BE2C (cell line): ENCODE results near the gene FHAD1.
"Not testable (repeated sequence)": the region's sequence is repeated elsewhere in the genome, so short reads cannot be mapped to it uniquely, and the experiment has no call there.

Experiments
- DNase-seq: peaks from one replicate; pipeline ENCODE4 v3.0.0-alpha.2; 2020
- H3K27me3 ChIP-seq: fragments of 250-450 bp; sonication (Bioruptor Pico); 2 replicates; pipeline ENCODE4 v1.5.1; 2020; ENCODE audit warnings: mild to moderate bottlenecking
- H3K36me3 ChIP-seq: fragments of 250-450 bp; sonication (Bioruptor Pico); 2 replicates; pipeline ENCODE4 v1.5.1; 2020; ENCODE audit warnings: mild to moderate bottlenecking
- H3K4me1 ChIP-seq: fragments of 250-450 bp; sonication (Bioruptor Pico); 2 replicates; pipeline ENCODE4 v1.5.1; 2020
- H3K4me3 ChIP-seq: 2 replicates; pipeline ENCODE4 v1.5.1; 2011; ENCODE audit warnings: low read depth, low read length
- H3K9me3 ChIP-seq: fragments of 250-450 bp; sonication (Bioruptor Pico); 2 replicates; pipeline ENCODE4 v1.5.1; 2020
- CTCF ChIP-seq: IDR thresholded peaks from 2 replicates; pipeline ENCODE4 v1.5.1; 2012; ENCODE audit warnings: mild to moderate bottlenecking, low read depth, low read length

FHAD1 gene

GRCh38 chr1:15432324-15432723 is 185.3 kb downstream of the FHAD1 start:
- H3K4me1 ChIP-seq: no peaks in the 10 kb centered on the region
- H3K4me3 ChIP-seq: no peak overlapping the region
- H3K36me3 ChIP-seq: no peaks in the 10 kb centered on the region
- no peaks in the 10 kb centered on the region for H3K9me3 ChIP-seq
- H3K27me3 ChIP-seq: no peaks in the 10 kb centered on the region
- DNase-seq: no peak
- TF ChIP-seq CTCF: no peak

GRCh38 chr1:15433471-15433870 is 186.4 kb downstream of the FHAD1 start:
- no peaks in the 10 kb centered on the region for H3K36me3 ChIP-seq
- DNase-seq: no peak

GRCh38 chr1:15434739-15435138 is 187.7 kb downstream of the FHAD1 start:
- DNase-seq, H3K36me3 ChIP-seq, H3K4me3 ChIP-seq, H3K9me3 ChIP-seq, H3K4me1 ChIP-seq, H3K27me3 ChIP-seq: not testable (repeated sequence)

More at GRCh38 chr1:15433471-15433870, 186.4 kb downstream of the FHAD1 start:
- no peaks in the 10 kb centered on the region for H3K27me3 ChIP-seq
- H3K9me3 ChIP-seq: no peaks in the 10 kb centered on the region
- TF ChIP-seq CTCF: no peak
- no peaks in the 10 kb centered on the region for H3K4me1 ChIP-seq
- no peak overlapping the region for H3K4me3 ChIP-seq

- Histone ChIP-seq H3K36me3 (no peaks in the 10 kb centered on the region), H3K4me3 (no peak overlapping the region), H3K4me1 (no peaks in the 10 kb centered on the region), H3K9me3 (no peaks in the 10 kb centered on the region), H3K27me3 (no peaks in the 10 kb centered on the region)
- no peak for TF ChIP-seq CTCF
- DNase-seq: no peak
These were observed 188.4 kb downstream of the FHAD1 start for GRCh38 chr1:15435239-15436077.

- no peaks in the 10 kb centered on the region for H3K4me1 ChIP-seq
- H3K27me3 ChIP-seq: no peaks in the 10 kb centered on the region
- no peak overlapping the region for H3K4me3 ChIP-seq
- no peak for DNase-seq
- no peak for TF ChIP-seq CTCF
- H3K36me3 ChIP-seq: no peaks in the 10 kb centered on the region
- no peaks in the 10 kb centered on the region for H3K9me3 ChIP-seq
These were observed 189.9 kb downstream of the FHAD1 start for GRCh38 chr1:15436881-15437442.

GRCh38 chr1:15439325-15439724 is 192.3 kb downstream of the FHAD1 start:
- no peaks in the 10 kb centered on the region for H3K9me3 ChIP-seq
- H3K27me3 ChIP-seq: no peaks in the 10 kb centered on the region
- H3K4me1 ChIP-seq: no peaks in the 10 kb centered on the region; the same call in 1 of the 2 replicates
- H3K36me3 ChIP-seq: no peaks in the 10 kb centered on the region
- no peak for TF ChIP-seq CTCF
- H3K4me3 ChIP-seq: no peak overlapping the region
- DNase-seq: no peak
